Keratinocyte (primary cell): ENCODE data around the gene ACMSD.

Experiments
- EZH2 ChIP-seq: IDR thresholded peaks from one replicate; pipeline ENCODE4 v1.6.1; 2012; ENCODE audit warnings: inconsistent platforms, mild to moderate bottlenecking, low read length, moderate library complexity
- TF ChIP-seq, protein P1 (sequence below), 3 experiments: IDR thresholded peaks in 1 of 3; conservative IDR thresholded peaks in 1 of 3; optimal IDR thresholded peaks in 1 of 3; 2 replicates in 2 of 3; 3 replicates in 1 of 3; pipeline versions ENCODE3 to v1.5.1; 2011; ENCODE audit warnings: low read length in 3 of 3, mild to moderate bottlenecking in 3 of 3, moderate library complexity in 2 of 3, control low read depth in 1 of 3, inconsistent platforms in 1 of 3; ENCODE audit not compliant: insufficient read depth in 2 of 3; ENCODE audit errors: extremely low read depth in 1 of 3

GRCh38 chr2:134949981-134950708 is 111.7 kb downstream of the ACMSD start:
- TF ChIP-seq, protein P1, sequence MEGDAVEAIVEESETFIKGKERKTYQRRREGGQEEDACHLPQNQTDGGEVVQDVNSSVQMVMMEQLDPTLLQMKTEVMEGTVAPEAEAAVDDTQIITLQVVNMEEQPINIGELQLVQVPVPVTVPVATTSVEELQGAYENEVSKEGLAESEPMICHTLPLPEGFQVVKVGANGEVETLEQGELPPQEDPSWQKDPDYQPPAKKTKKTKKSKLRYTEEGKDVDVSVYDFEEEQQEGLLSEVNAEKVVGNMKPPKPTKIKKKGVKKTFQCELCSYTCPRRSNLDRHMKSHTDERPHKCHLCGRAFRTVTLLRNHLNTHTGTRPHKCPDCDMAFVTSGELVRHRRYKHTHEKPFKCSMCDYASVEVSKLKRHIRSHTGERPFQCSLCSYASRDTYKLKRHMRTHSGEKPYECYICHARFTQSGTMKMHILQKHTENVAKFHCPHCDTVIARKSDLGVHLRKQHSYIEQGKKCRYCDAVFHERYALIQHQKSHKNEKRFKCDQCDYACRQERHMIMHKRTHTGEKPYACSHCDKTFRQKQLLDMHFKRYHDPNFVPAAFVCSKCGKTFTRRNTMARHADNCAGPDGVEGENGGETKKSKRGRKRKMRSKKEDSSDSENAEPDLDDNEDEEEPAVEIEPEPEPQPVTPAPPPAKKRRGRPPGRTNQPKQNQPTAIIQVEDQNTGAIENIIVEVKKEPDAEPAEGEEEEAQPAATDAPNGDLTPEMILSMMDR (optimal IDR thresholded peaks at IDR 0.05 in 1 of 3, IDR thresholded peaks at IDR 0.05 in 1 of 3, conservative IDR thresholded peaks at IDR 0.05 in 1 of 3; ENCODE audit: extremely low read depth in 1 of 3, insufficient read depth in 2 of 3, low read length in 3 of 3), result no peak
- TF ChIP-seq EZH2, result no peak
